HL-60 (cell line): Measurements from ENCODE around the gene AKAP11.

Source experiments
- DNase-seq, 2 experiments: peaks; one replicate each; pipeline ENCODE4 v3.0.0-alpha.2; 2010 to 2020; ENCODE audit warnings: low read depth in 1 of 2, low spot score in 1 of 2
- H3K27ac ChIP-seq: fragments of 250-450 bp; sonication (Bioruptor Pico); replicated peaks from 2 replicates; pipeline ENCODE4 v1.5.1; 2020; ENCODE audit warnings: mild to moderate bottlenecking, moderate library complexity
- H3K27me3 ChIP-seq: fragments of 250-450 bp; sonication (Bioruptor Pico); 2 replicates; pipeline ENCODE4 v1.5.1; 2021; ENCODE audit warnings: mild to moderate bottlenecking, moderate library complexity; ENCODE audit not compliant: insufficient read depth, poor library complexity, severe bottlenecking
- H3K4me3 ChIP-seq: replicated peaks from 2 replicates; pipeline ENCODE4 v1.5.1; 2011; ENCODE audit warnings: mild to moderate bottlenecking, control low read depth, low read length; ENCODE audit not compliant: insufficient read depth
- CTCF ChIP-seq: IDR thresholded peaks from one replicate; pipeline ENCODE4 v1.5.1; 2011; ENCODE audit warnings: low read length, control low read depth, inconsistent platforms; ENCODE audit not compliant: insufficient read depth
- GABPA ChIP-seq: IDR thresholded peaks from 2 replicates; pipeline ENCODE4 v1.6.1; 2012; ENCODE audit warnings: low read depth
- POLR2AphosphoS5 ChIP-seq: IDR thresholded peaks from 2 replicates; pipeline ENCODE4 v1.6.1; 2012; ENCODE audit warnings: low read depth
- REST ChIP-seq: IDR thresholded peaks from 2 replicates; pipeline ENCODE4 v1.6.1; 2012; ENCODE audit warnings: low read depth; ENCODE audit not compliant: insufficient replicate concordance
- SPI1 ChIP-seq: IDR thresholded peaks from 2 replicates; pipeline ENCODE4 v1.6.1; 2012; ENCODE audit warnings: low read depth, mild to moderate bottlenecking, borderline replicate concordance

AKAP11 gene

GRCh38 chr13:42259515-42259914, 12.4 kb upstream of the AKAP11 start:
- H3K27me3 ChIP-seq: no peaks in the 10 kb centered on the region
- H3K4me3 ChIP-seq: no peak overlapping the region
- DNase-seq: no peak
- H3K27ac ChIP-seq: no peak overlapping the region
- TF ChIP-seq GABPA: no peak
- no peak for TF ChIP-seq REST
- no peak for TF ChIP-seq POLR2AphosphoS5
- TF ChIP-seq SPI1: no peak
- TF ChIP-seq CTCF: no peak

GRCh38 chr13:42260903-42261654, 10.9 kb upstream of the AKAP11 start:
- no peak overlapping the region for H3K27ac ChIP-seq
- TF ChIP-seq REST: no peak
- no peak for TF ChIP-seq SPI1
- TF ChIP-seq GABPA: no peak
- no peak for TF ChIP-seq CTCF
- no peak for TF ChIP-seq POLR2AphosphoS5
- no peaks in the 10 kb centered on the region for H3K27me3 ChIP-seq
- no peak overlapping the region for H3K4me3 ChIP-seq
- no peak for DNase-seq

- TF ChIP-seq GABPA (no peak), CTCF (no peak), SPI1 (no peak), POLR2AphosphoS5 (no peak), REST (no peak)
- no peak for DNase-seq
- no peak overlapping the region for H3K4me3 ChIP-seq
- H3K27me3 ChIP-seq: no peaks in the 10 kb centered on the region
- no peak overlapping the region for H3K27ac ChIP-seq
Measured at GRCh38 chr13:42266473-42266872, 5.5 kb upstream of the AKAP11 start.
